H1 (cell line): ENCODE results near the gene CPXM2. TPM values are rescaled to one million over a fixed set of nuclear protein-coding genes. Genes with fewer than 3 reads are reported as not detected.

Source experiments
- CTCF ChIA-PET: fragments of 300-600 bp; sonication (Branson Sonifier 250); formaldehyde crosslinking; loops from one replicate; lab custom pipeline; 2021; ENCODE audit not compliant: partially characterized antibody; lab: Charles Lee
- POLR2A ChIA-PET: fragments of 300-600 bp; sonication (Branson Sonifier 250); formaldehyde crosslinking; loops from one replicate; lab custom pipeline; 2021; ENCODE audit warnings: inconsistent platforms; ENCODE audit not compliant: partially characterized antibody; lab: Charles Lee
- DNase-seq, 2 experiments: peaks; one replicate each; pipeline versions ENCODE4 v3.0.0 to v3.0.0-alpha.2; 2010 to 2022; ENCODE audit warnings: low spot score in 2 of 2, low read depth in 1 of 2, mixed read lengths in 1 of 2
- FAIRE-seq: peaks from 2 replicates; lab custom pipeline; 2011; peaks lifted over from hg19 to GRCh38; lab: Jason Lieb, UNC
- H2AFZ ChIP-seq: 2 replicates; pipeline ENCODE4 v1.8.1; 2012; ENCODE audit warnings: low read length, inconsistent platforms
- H2AK5ac ChIP-seq: 2 replicates; pipeline ENCODE4 v1.6.1; 2013; ENCODE audit warnings: low read depth, low read length
- H2BK120ac ChIP-seq: replicated peaks from 2 replicates; pipeline ENCODE3; 2013; ENCODE audit warnings: low read depth, low read length, inconsistent platforms
- H2BK12ac ChIP-seq: 2 replicates; pipeline ENCODE4 v1.6.1; 2013; ENCODE audit warnings: low read depth, low read length
- H2BK15ac ChIP-seq: 2 replicates; pipeline ENCODE4 v1.6.1; 2013; ENCODE audit warnings: low read length
- H2BK20ac ChIP-seq: 2 replicates; pipeline ENCODE4 v1.6.1; 2013; ENCODE audit warnings: low read length
- H2BK5ac ChIP-seq: 2 replicates; pipeline ENCODE4 v1.6.1; 2013; ENCODE audit warnings: low read depth, low read length
- H3K14ac ChIP-seq: 2 replicates; pipeline ENCODE4 v1.6.1; 2013; ENCODE audit warnings: inconsistent platforms; ENCODE audit not compliant: insufficient read length
- H3K18ac ChIP-seq: 2 replicates; pipeline ENCODE4 v1.6.1; 2013; ENCODE audit warnings: low read length; ENCODE audit errors: extremely low read depth
- H3K23ac ChIP-seq: 2 replicates; pipeline ENCODE4 v1.6.1; 2013; ENCODE audit warnings: inconsistent platforms; ENCODE audit not compliant: insufficient read length
- H3K23me2 ChIP-seq: 2 replicates; pipeline ENCODE4 v1.6.1; 2013; ENCODE audit warnings: low read depth, low read length
- H3K27ac ChIP-seq: 2 replicates; pipeline ENCODE4 v1.6.1; 2011; ENCODE audit warnings: low read depth, low read length, inconsistent platforms
- H3K27me3 ChIP-seq, 4 experiments: replicated peaks in 1 of 4; 1 replicate in 1 of 4; 2 replicates in 3 of 4; pipeline versions ENCODE4 v1.6.1 to v1.8.1; 2011 to 2013; ENCODE audit warnings: low read length in 3 of 4, mild to moderate bottlenecking in 3 of 4, inconsistent platforms in 2 of 4, mixed read lengths in 2 of 4, moderate library complexity in 1 of 4; ENCODE audit not compliant: control insufficient read depth in 3 of 4, insufficient read depth in 3 of 4; ENCODE audit errors: extremely low read depth in 1 of 4
- H3K36me3 ChIP-seq, 4 experiments: 2 replicates each; pipeline versions ENCODE4 v1.6.1 to v1.8.1; 2011 to 2013; ENCODE audit warnings: mild to moderate bottlenecking in 4 of 4, low read length in 3 of 4, moderate library complexity in 2 of 4, control low read depth in 1 of 4, inconsistent platforms in 1 of 4; ENCODE audit not compliant: insufficient read depth in 4 of 4, control insufficient read depth in 2 of 4
- H3K4ac ChIP-seq: replicated peaks from 2 replicates; pipeline ENCODE3; 2013; ENCODE audit warnings: low read length, low read depth, mixed read lengths, inconsistent platforms; ENCODE audit not compliant: insufficient read length
- H3K4me1 ChIP-seq, 4 experiments: replicated peaks in 1 of 4; 1 replicate in 1 of 4; 2 replicates in 3 of 4; pipeline versions ENCODE4 v1.6.1 to v1.8.1; 2011 to 2013; ENCODE audit warnings: low read length in 3 of 4, inconsistent platforms in 2 of 4, mixed read lengths in 1 of 4; ENCODE audit not compliant: insufficient read depth in 4 of 4, control insufficient read depth in 3 of 4
- H3K4me2 ChIP-seq, 2 experiments: 2 replicates each; pipeline versions ENCODE4 v1.6.1 to v1.8.1; 2011 to 2013; ENCODE audit warnings: low read depth in 2 of 2, low read length in 2 of 2, control low read depth in 1 of 2, inconsistent platforms in 1 of 2, mild to moderate bottlenecking in 1 of 2; ENCODE audit not compliant: insufficient read depth in 1 of 2
- H3K4me3 ChIP-seq, 4 experiments: fragments of 200-600, 300-600 bp in 1 of 4; sonication (generic), shearing (Covaris generic), sonication (Bioruptor Twin) in 1 of 4; 2 replicates each; pipeline versions ENCODE4 v1.5.1 to v1.8.1; 2011 to 2016; ENCODE audit warnings: low read length in 4 of 4, low read depth in 3 of 4, control low read depth in 2 of 4, inconsistent platforms in 2 of 4, mild to moderate bottlenecking in 2 of 4, mixed read lengths in 1 of 4, moderate library complexity in 1 of 4; ENCODE audit not compliant: insufficient read depth in 2 of 4; ENCODE audit errors: extremely low read depth in 1 of 4
- H3K56ac ChIP-seq: replicated peaks from 2 replicates; pipeline ENCODE3; 2013; ENCODE audit warnings: low read depth, mild to moderate bottlenecking, mixed read lengths, low read length, inconsistent platforms; ENCODE audit not compliant: insufficient read length
- H3K79me1 ChIP-seq: 2 replicates; pipeline ENCODE4 v1.6.1; 2013; ENCODE audit warnings: low read depth, low read length, control low read depth
- H3K79me2 ChIP-seq, 2 experiments: 2 replicates each; pipeline versions ENCODE4 v1.6.1 to v1.8.1; 2012 to 2013; ENCODE audit warnings: low read length in 2 of 2, mild to moderate bottlenecking in 2 of 2, inconsistent platforms in 1 of 2; ENCODE audit not compliant: insufficient read depth in 2 of 2, control insufficient read depth in 1 of 2
- H3K9ac ChIP-seq, 4 experiments: replicated peaks in 1 of 4; 1 replicate in 1 of 4; 2 replicates in 3 of 4; pipeline versions ENCODE4 v1.6.1 to v1.8.1; 2011 to 2013; ENCODE audit warnings: low read depth in 3 of 4, low read length in 3 of 4, control low read depth in 2 of 4, mild to moderate bottlenecking in 2 of 4, moderate library complexity in 2 of 4, inconsistent platforms in 1 of 4; ENCODE audit errors: extremely low read depth in 1 of 4
- H3K9me3 ChIP-seq, 2 experiments: 2 replicates each; pipeline versions ENCODE4 v1.6.1 to v1.8.1; 2012 to 2013; ENCODE audit warnings: mild to moderate bottlenecking in 2 of 2, moderate library complexity in 2 of 2, control low read depth in 1 of 2, inconsistent platforms in 1 of 2, low read depth in 1 of 2, low read length in 1 of 2, mixed read lengths in 1 of 2; ENCODE audit not compliant: insufficient read depth in 2 of 2
- H4K20me1 ChIP-seq, 2 experiments: replicated peaks in 1 of 2; 2 replicates each; pipeline versions ENCODE3 to v1.8.1; 2011 to 2013; ENCODE audit warnings: inconsistent platforms in 2 of 2, low read length in 2 of 2, mild to moderate bottlenecking in 1 of 2; ENCODE audit not compliant: insufficient read depth in 2 of 2, control insufficient read depth in 1 of 2
- H4K5ac ChIP-seq: 2 replicates; pipeline ENCODE4 v1.6.1; 2013; ENCODE audit warnings: low read length, low read depth, mixed read lengths, inconsistent platforms; ENCODE audit not compliant: insufficient read length
- H4K8ac ChIP-seq: 2 replicates; pipeline ENCODE4 v1.8.0; 2013; ENCODE audit warnings: mild to moderate bottlenecking, moderate library complexity, low read length, inconsistent platforms; ENCODE audit not compliant: insufficient read depth; ENCODE audit errors: extremely low read depth
- H4K91ac ChIP-seq: replicated peaks from 2 replicates; pipeline ENCODE3; 2013; ENCODE audit warnings: low read length, mixed read lengths, inconsistent platforms; ENCODE audit not compliant: insufficient read length
- PHF8 ChIP-seq: fragments of 200-600 bp; sonication (generic); conservative IDR thresholded peaks from 2 replicates; pipeline ENCODE4 v1.7.1; 2012; ENCODE audit warnings: low read depth, mild to moderate bottlenecking, inconsistent platforms, low read length, moderate library complexity
- POU5F1 ChIP-seq: IDR thresholded peaks from 2 replicates; pipeline ENCODE4 v1.6.1; 2011; ENCODE audit warnings: low read depth, mild to moderate bottlenecking, low read length, moderate library complexity
- RNF2 ChIP-seq: fragments of 200-900, 300-1000 bp; sonication (generic); IDR thresholded peaks from 2 replicates; pipeline ENCODE4 v1.7.1; 2016; ENCODE audit warnings: borderline replicate concordance, low read depth, mild to moderate bottlenecking, antibody characterized with exemption, low read length; ENCODE audit not compliant: poor library complexity, severe bottlenecking; ENCODE audit errors: missing control alignments
- WGBS, 2 experiments: shearing (Covaris generic) in 1 of 2; methylation state at CpG; one replicate each; pipeline versions ENCODE4 v1.1.6 to v1.1.7; 2013 to 2015; ENCODE audit warnings: low lambda C conversion rate in 2 of 2, mixed read lengths in 2 of 2, inconsistent platforms in 1 of 2, low coverage in 1 of 2, missing lambda C conversion rate in 1 of 2; ENCODE audit not compliant: insufficient replicate concordance in 2 of 2, insufficient coverage in 1 of 2, insufficient read length in 1 of 2; ENCODE audit errors: extremely low coverage in 1 of 2, missing lambda C conversion rate in 1 of 2; 5-methylcytosine and 5-hydroxymethylcytosine counted together
- polyA plus RNA-seq, 7 experiments: library from polyadenylated mRNA; depleted of rRNA in 3 of 7; stranded (reverse) in 5 of 7; unstranded in 2 of 7; fragments of >200 nt in 5 of 7; fragments of 200-250 nt in 2 of 7; gene quantifications; 1 replicate in 5 of 7; 2 replicates in 1 of 7; 4 replicates in 1 of 7; pipeline versions ENCODE4 v1.2.1 to v1.2.3, GENCODE V29; 2011 to 2013; ENCODE audit warnings: missing spikeins in 2 of 7, mixed read lengths in 2 of 7
- total RNA-seq: library from RNA; stranded (reverse); fragmentation: NEBNext Ultra II Directional; extraction: Animal tissue kit (Norgen Biotek cat#: 25700); gene quantifications from 2 replicates; pipeline ENCODE4 v1.2.1, GENCODE V29; 2021

The CPXM2 gene
- total and polyA plus RNA-seq, 2 of the 8 experiments (the other 6 are each of a cell fraction or from before 2014, with no cell fraction given): 2.4 to 2.9 TPM

DNA sequence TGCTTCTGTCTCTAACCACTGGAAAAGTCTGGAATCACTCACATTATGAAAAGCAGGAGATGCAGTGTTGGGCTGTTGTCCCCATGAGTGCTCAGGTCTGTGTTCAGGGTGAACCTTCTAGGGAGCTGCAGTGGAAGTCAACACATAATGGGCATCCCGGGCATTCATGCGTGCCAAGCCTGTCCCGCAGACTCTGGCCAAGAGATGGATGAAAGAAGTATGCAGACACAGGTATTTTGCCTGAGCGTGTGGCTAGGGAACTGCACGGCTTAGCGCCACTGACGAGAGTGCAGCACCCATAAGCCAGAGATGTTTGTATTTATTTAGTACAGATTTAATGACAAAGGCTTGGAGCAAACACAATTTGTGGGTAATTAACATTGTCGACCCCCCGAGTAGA is 140.7 kb downstream of the CPXM2 start:
- no peak overlapping the region for H3K14ac ChIP-seq
- H3K79me2 ChIP-seq: no peaks in the 10 kb centered on the region
- ChIA-PET POLR2A (no interaction called here), CTCF (interaction anchor here (0.9 to 1.0 kb wide), 2 partner anchors 12 to 41 kb away, joined by 3 to 4 read pairs; no protein-coding TSS in a partner anchor)
- H2AK5ac ChIP-seq: no peak overlapping the region
- H3K4me1 ChIP-seq: peaks cover 1 to 28% (median 8%) of the 10 kb centered on the region in 4 experiments; a peak in 5 of 7 replicates
- no peak overlapping the region for H2BK20ac ChIP-seq
- H3K56ac ChIP-seq: no peak overlapping the region
- no peak overlapping the region for H2AFZ ChIP-seq
- H3K23me2 ChIP-seq: no peaks in the 10 kb centered on the region
- no peak overlapping the region for H2BK15ac ChIP-seq
- no peak overlapping the region for H2BK5ac ChIP-seq
- no peak overlapping the region for H2BK12ac ChIP-seq
- no peak overlapping the region for H4K8ac ChIP-seq
- no peak overlapping the region for H3K4ac ChIP-seq
- H3K27ac ChIP-seq: no peak overlapping the region
- 94% methylated on average over 9 of the region's 9 CpGs; no CpG with 5 or more reads in 1 of the 2 experiments for WGBS, 2 experiments
- no peaks in the 10 kb centered on the region for H3K79me1 ChIP-seq
- no peak overlapping the region for H3K4me3 ChIP-seq
- no peak overlapping the region for H4K5ac ChIP-seq
- H3K36me3 ChIP-seq: peaks cover 0 to 5% (median 0%) of the 10 kb centered on the region in 4 experiments; a peak in 2 of 8 replicates
- TF ChIP-seq RNF2 (no peak), PHF8 (no peak), POU5F1 (no peak)
- no peak overlapping the region for H2BK120ac ChIP-seq
- H3K9ac ChIP-seq: no peak overlapping the region
- no peak overlapping the region for H3K18ac ChIP-seq
- no peaks in the 10 kb centered on the region for H3K27me3 ChIP-seq
- no peaks in the 10 kb centered on the region for H4K20me1 ChIP-seq
- peaks cover 6 to 11% of the 10 kb centered on the region in 2 experiments for H3K9me3 ChIP-seq
- DNase-seq (no peak), FAIRE-seq (no peak)
- H4K91ac ChIP-seq: no peak overlapping the region
- no peak overlapping the region for H3K23ac ChIP-seq
- H3K4me2 ChIP-seq: no peak overlapping the region
